SK-N-SH treated with all-trans-retinoic acid at 6 μM for 48 hours (cell line): Measurements from ENCODE around the gene BMERB1.
A peak's percentile ranks its signal among the peaks of the same experiment; 100 is the strongest.
"Not testable (repeated sequence)": the region's sequence is repeated elsewhere in the genome, so short reads cannot be mapped to it uniquely, and the experiment has no call there.

Experiments used
- ATAC-seq: fragments of 200-7000 bp; cut with Tn5 transposase; 3 replicates; pipeline ENCODE4 v1.9.1; 2020; ENCODE audit warnings: mild to moderate bottlenecking, moderate library complexity
- ARNTL ChIP-seq: fragments of 450-650 bp; formaldehyde crosslinking; IDR thresholded peaks from 2 replicates; pipeline ENCODE4 v1.5.0; 2020; ENCODE audit warnings: low read depth, mild to moderate bottlenecking, moderate library complexity, borderline replicate concordance
- BACH2 ChIP-seq: fragments of 250-450 bp; sonication (Bioruptor Pico); IDR thresholded peaks from 2 replicates; pipeline ENCODE4 v1.9.0; 2021; ENCODE audit warnings: mild to moderate bottlenecking, borderline replicate concordance
- CREB5 ChIP-seq: fragments of 250-450 bp; sonication (Bioruptor Pico); IDR thresholded peaks from 2 replicates; pipeline ENCODE4 v1.5.1; 2020; ENCODE audit warnings: low read depth, mild to moderate bottlenecking, moderate library complexity
- CSDC2 ChIP-seq: fragments of 250-450 bp; sonication (Bioruptor Pico); IDR thresholded peaks from 2 replicates; pipeline ENCODE4 v1.5.0; 2020; ENCODE audit warnings: mild to moderate bottlenecking, moderate library complexity
- ESRRG ChIP-seq: fragments of 250-450 bp; sonication (Bioruptor Pico); IDR thresholded peaks from 2 replicates; pipeline ENCODE4 v1.6.1; 2021; ENCODE audit warnings: mild to moderate bottlenecking
- ISL1 ChIP-seq: fragments of 250-450 bp; sonication (Bioruptor Pico); IDR thresholded peaks from 2 replicates; pipeline ENCODE4 v2.1.2; 2022; ENCODE audit warnings: mild to moderate bottlenecking, moderate library complexity
- OSR1 ChIP-seq: fragments of 250-450 bp; sonication (Bioruptor Pico); IDR thresholded peaks from 2 replicates; pipeline ENCODE4 v1.8.0; 2022; ENCODE audit warnings: moderate library complexity, mild to moderate bottlenecking, inconsistent platforms
- PATZ1 ChIP-seq: fragments of 250-450 bp; sonication (Bioruptor Pico); IDR thresholded peaks from 2 replicates; pipeline ENCODE4 v1.8.0; 2020; ENCODE audit warnings: mild to moderate bottlenecking, moderate library complexity, borderline replicate concordance
- POU6F1 ChIP-seq: fragments of 250-450 bp; sonication (Bioruptor Pico); IDR thresholded peaks from 2 replicates; pipeline ENCODE4 v1.8.0; 2021; ENCODE audit warnings: low read depth, mild to moderate bottlenecking, moderate library complexity, borderline replicate concordance
- RARB ChIP-seq: fragments of 250-450 bp; sonication (Bioruptor Pico); IDR thresholded peaks from 2 replicates; pipeline ENCODE4 v1.8.0; 2021; ENCODE audit warnings: mild to moderate bottlenecking, moderate library complexity
- SNAI2 ChIP-seq: fragments of 250-450 bp; sonication (Bioruptor Pico); IDR thresholded peaks from 2 replicates; pipeline ENCODE4 v1.5.0; 2020; ENCODE audit warnings: mild to moderate bottlenecking, moderate library complexity
- TCF4 ChIP-seq: fragments of 250-450 bp; sonication (Bioruptor Pico); IDR thresholded peaks from 2 replicates; pipeline ENCODE4 v1.8.0; 2021; ENCODE audit warnings: mild to moderate bottlenecking, moderate library complexity, borderline replicate concordance
- TOX ChIP-seq: fragments of 250-450 bp; sonication (Bioruptor Pico); IDR thresholded peaks from 2 replicates; pipeline ENCODE4 v1.8.0; 2021; ENCODE audit warnings: mild to moderate bottlenecking, moderate library complexity, borderline replicate concordance
- TSHZ2 ChIP-seq: fragments of 250-450 bp; sonication (Bioruptor Pico); IDR thresholded peaks from 2 replicates; pipeline ENCODE4 v1.5.0; 2020; ENCODE audit warnings: mild to moderate bottlenecking, moderate library complexity
- ZC3H10 ChIP-seq: fragments of 250-450 bp; sonication (Bioruptor Pico); IDR thresholded peaks from 2 replicates; pipeline ENCODE4 v1.5.1; 2021; ENCODE audit warnings: mild to moderate bottlenecking, moderate library complexity
- ZFP3 ChIP-seq: fragments of 250-450 bp; sonication (Bioruptor Pico); IDR thresholded peaks from 2 replicates; pipeline ENCODE4 v1.5.0; 2020; ENCODE audit warnings: mild to moderate bottlenecking, moderate library complexity
- ZNF565 ChIP-seq: fragments of 450-650 bp; formaldehyde crosslinking; conservative IDR thresholded peaks from 2 replicates; pipeline ENCODE4 v1.5.0; 2020; ENCODE audit warnings: low read depth, mild to moderate bottlenecking, moderate library complexity
- ZNF70 ChIP-seq: fragments of 450-650 bp; formaldehyde crosslinking; IDR thresholded peaks from 2 replicates; pipeline ENCODE4 v1.5.0; 2020; ENCODE audit warnings: mild to moderate bottlenecking, moderate library complexity
- ZNF8 ChIP-seq: fragments of 450-650 bp; formaldehyde crosslinking; IDR thresholded peaks from 2 replicates; pipeline ENCODE4 v1.5.0; 2020; ENCODE audit warnings: mild to moderate bottlenecking, moderate library complexity

The BMERB1 gene

GRCh38 chr16:15404792-15405191 is 29.6 kb upstream of the BMERB1 start:
- TF ChIP-seq OSR1 = no peak
- no peak for ATAC-seq

- ATAC-seq = not testable (repeated sequence)
Measured at GRCh38 chr16:15407756-15408155, 26.6 kb upstream of the BMERB1 start.

- not testable (repeated sequence) for ATAC-seq
Measured at GRCh38 chr16:15409476-15409875, 24.9 kb upstream of the BMERB1 start.

- TF ChIP-seq ZFP3 (CRISPR knock-in tag) (no peak), ARNTL (CRISPR knock-in tag) (no peak), ZNF8 (CRISPR knock-in tag) (no peak), OSR1 (no peak), TOX (CRISPR knock-in tag) (no peak), POU6F1 (no peak), ZNF565 (CRISPR knock-in tag) (no peak), TSHZ2 (CRISPR knock-in tag) (no peak), SNAI2 (CRISPR knock-in tag) (no peak), TCF4 (CRISPR knock-in tag) (no peak), ISL1 (CRISPR knock-in tag) (no peak), ZC3H10 (CRISPR knock-in tag) (no peak), CREB5 (CRISPR knock-in tag) (no peak), BACH2 (CRISPR knock-in tag) (no peak), PATZ1 (CRISPR knock-in tag) (no peak), CSDC2 (CRISPR knock-in tag) (no peak), RARB (no peak)
- TF ChIP-seq, all 23 proteins: peak for 0
- peak; percentile 80 for ATAC-seq
Measured at GRCh38 chr16:15415511-15415985, 18.8 kb upstream of the BMERB1 start.

GRCh38 chr16:15417197-15417596 is 17.2 kb upstream of the BMERB1 start:
- ATAC-seq = no peak

More at GRCh38 chr16:15417197-15417596, 17.2 kb upstream of the BMERB1 start:
- no peak for TF ChIP-seq ARNTL (CRISPR knock-in tag)
- TF ChIP-seq ESRRG (CRISPR knock-in tag) = no peak
- no peak for TF ChIP-seq ISL1 (CRISPR knock-in tag)
- no peak for TF ChIP-seq CSDC2 (CRISPR knock-in tag)
- TF ChIP-seq CREB5 (CRISPR knock-in tag) = no peak
- TF ChIP-seq TOX (CRISPR knock-in tag) = no peak
- no peak for TF ChIP-seq RARB
- TF ChIP-seq ZNF70 (CRISPR knock-in tag) = no peak
- TF ChIP-seq ZC3H10 (CRISPR knock-in tag) = no peak
- no peak for TF ChIP-seq PATZ1 (CRISPR knock-in tag)
- TF ChIP-seq TSHZ2 (CRISPR knock-in tag) = no peak
- no peak for TF ChIP-seq ZNF565 (CRISPR knock-in tag)
- TF ChIP-seq, all 23 proteins: peak for 0
